ENCODE data around the gene COX5B.

- TF ChIP-seq, protein P1, sequence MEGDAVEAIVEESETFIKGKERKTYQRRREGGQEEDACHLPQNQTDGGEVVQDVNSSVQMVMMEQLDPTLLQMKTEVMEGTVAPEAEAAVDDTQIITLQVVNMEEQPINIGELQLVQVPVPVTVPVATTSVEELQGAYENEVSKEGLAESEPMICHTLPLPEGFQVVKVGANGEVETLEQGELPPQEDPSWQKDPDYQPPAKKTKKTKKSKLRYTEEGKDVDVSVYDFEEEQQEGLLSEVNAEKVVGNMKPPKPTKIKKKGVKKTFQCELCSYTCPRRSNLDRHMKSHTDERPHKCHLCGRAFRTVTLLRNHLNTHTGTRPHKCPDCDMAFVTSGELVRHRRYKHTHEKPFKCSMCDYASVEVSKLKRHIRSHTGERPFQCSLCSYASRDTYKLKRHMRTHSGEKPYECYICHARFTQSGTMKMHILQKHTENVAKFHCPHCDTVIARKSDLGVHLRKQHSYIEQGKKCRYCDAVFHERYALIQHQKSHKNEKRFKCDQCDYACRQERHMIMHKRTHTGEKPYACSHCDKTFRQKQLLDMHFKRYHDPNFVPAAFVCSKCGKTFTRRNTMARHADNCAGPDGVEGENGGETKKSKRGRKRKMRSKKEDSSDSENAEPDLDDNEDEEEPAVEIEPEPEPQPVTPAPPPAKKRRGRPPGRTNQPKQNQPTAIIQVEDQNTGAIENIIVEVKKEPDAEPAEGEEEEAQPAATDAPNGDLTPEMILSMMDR (IDR thresholded peaks at IDR 0.05), result no peak
- TF ChIP-seq EP300 (IDR thresholded peaks at IDR 0.05) (no peak), POLR2A (IDR thresholded peaks at IDR 0.05) (no peak)
Observed at GRCh38 chr2:97688062-97688827, 42.4 kb downstream of the COX5B start.
